Fibroblast of lung (primary cell): ENCODE data around the gene THEM4.

Experiments used
- EZH2 ChIP-seq: IDR thresholded peaks from 2 replicates; pipeline ENCODE4 v1.5.1; 2012; ENCODE audit warnings: low read length, control low read depth, mild to moderate bottlenecking; ENCODE audit errors: missing control alignments
- TF ChIP-seq, protein P1 (sequence below), 2 donors: IDR thresholded peaks in 1 of 2; conservative IDR thresholded peaks in 1 of 2; 1 replicate in 1 of 2; 2 replicates in 1 of 2; pipeline ENCODE4 v1.5.1; 2011 to 2012; ENCODE audit warnings: low read length in 2 of 2, control low read depth in 1 of 2, inconsistent platforms in 1 of 2, low read depth in 1 of 2, mild to moderate bottlenecking in 1 of 2

- TF ChIP-seq, protein P1, sequence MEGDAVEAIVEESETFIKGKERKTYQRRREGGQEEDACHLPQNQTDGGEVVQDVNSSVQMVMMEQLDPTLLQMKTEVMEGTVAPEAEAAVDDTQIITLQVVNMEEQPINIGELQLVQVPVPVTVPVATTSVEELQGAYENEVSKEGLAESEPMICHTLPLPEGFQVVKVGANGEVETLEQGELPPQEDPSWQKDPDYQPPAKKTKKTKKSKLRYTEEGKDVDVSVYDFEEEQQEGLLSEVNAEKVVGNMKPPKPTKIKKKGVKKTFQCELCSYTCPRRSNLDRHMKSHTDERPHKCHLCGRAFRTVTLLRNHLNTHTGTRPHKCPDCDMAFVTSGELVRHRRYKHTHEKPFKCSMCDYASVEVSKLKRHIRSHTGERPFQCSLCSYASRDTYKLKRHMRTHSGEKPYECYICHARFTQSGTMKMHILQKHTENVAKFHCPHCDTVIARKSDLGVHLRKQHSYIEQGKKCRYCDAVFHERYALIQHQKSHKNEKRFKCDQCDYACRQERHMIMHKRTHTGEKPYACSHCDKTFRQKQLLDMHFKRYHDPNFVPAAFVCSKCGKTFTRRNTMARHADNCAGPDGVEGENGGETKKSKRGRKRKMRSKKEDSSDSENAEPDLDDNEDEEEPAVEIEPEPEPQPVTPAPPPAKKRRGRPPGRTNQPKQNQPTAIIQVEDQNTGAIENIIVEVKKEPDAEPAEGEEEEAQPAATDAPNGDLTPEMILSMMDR (conservative IDR thresholded peaks at IDR 0.05 in 1 of 2, IDR thresholded peaks at IDR 0.05 in 1 of 2; ENCODE audit: low read depth in 1 of 2, low read length in 2 of 2): no peak
- no peak for TF ChIP-seq EZH2
These were observed 33.6 kb upstream of the THEM4 start for GRCh38 chr1:151942882-151943281.
